Stimulated activated CD4-positive, alpha-beta T cell treated with anti-CD3 and anti-CD28 coated beads, Interleukin-4, amount 100 ng/mL, for 1 hour (primary cell): ENCODE measurements around the gene LDB3.

Experiments used
- DNase-seq: peaks from one replicate; pipeline ENCODE4 v3.0.0-alpha.2; 2020

The LDB3 gene

GRCh38 chr10:86651631-86652331, 16.5 kb upstream of the LDB3 start:
- DNase-seq: no peak

GRCh38 chr10:86652361-86653202, 15.7 kb upstream of the LDB3 start:
- DNase-seq: no peak

- DNase-seq: no peak
Observed at GRCh38 chr10:86653379-86653778, 14.9 kb upstream of the LDB3 start.

GRCh38 chr10:86653987-86654386, 14.3 kb upstream of the LDB3 start:
- no peak for DNase-seq

- DNase-seq: no peak
Observed at GRCh38 chr10:86654411-86655172, 13.7 kb upstream of the LDB3 start, which contains the start of gene OPN4. TSS of gene OPN4 (plus strand) at chr10:86654547. CDS start at chr10:86654784, 237 bp downstream.

- no peak for DNase-seq
Observed at GRCh38 chr10:86655173-86655540, 13.2 kb upstream of the LDB3 start.

- DNase-seq: no peak
Observed at GRCh38 chr10:86655596-86655995, 12.7 kb upstream of the LDB3 start.

GRCh38 chr10:86657011-86657395, 11.3 kb upstream of the LDB3 start:
- DNase-seq: no peak

GRCh38 chr10:86657396-86658011, 10.8 kb upstream of the LDB3 start:
- no peak for DNase-seq

- DNase-seq: no peak
Observed at GRCh38 chr10:86658261-86658741, 10.0 kb upstream of the LDB3 start.

GRCh38 chr10:86658751-86659150, 9.6 kb upstream of the LDB3 start:
- no peak for DNase-seq

GRCh38 chr10:86659161-86659691, 9.1 kb upstream of the LDB3 start:
- no peak for DNase-seq

- DNase-seq: no peak
Observed at GRCh38 chr10:86659721-86660453, 8.4 kb upstream of the LDB3 start.

- no peak for DNase-seq
Observed at GRCh38 chr10:86661161-86662025, 6.9 kb upstream of the LDB3 start.

GRCh38 chr10:86662186-86663045, 5.9 kb upstream of the LDB3 start:
- DNase-seq: no peak

GRCh38 chr10:86663046-86663345, 5.3 kb upstream of the LDB3 start:
- no peak for DNase-seq

GRCh38 chr10:86663576-86664339, 4.6 kb upstream of the LDB3 start:
- DNase-seq: no peak

- no peak for DNase-seq
Observed at GRCh38 chr10:86664341-86665217, 3.7 kb upstream of the LDB3 start.
